Endodermal cell (in vitro differentiated cells): ENCODE data around the gene DNAH2. TPM values are rescaled to one million over a fixed set of nuclear protein-coding genes. Genes with fewer than 3 reads are reported as not detected.

Source experiments
- DNase-seq: peaks from one replicate; pipeline ENCODE4 v3.0.0-alpha.2; 2017
- H3K27ac ChIP-seq: 2 replicates; pipeline ENCODE4 v1.5.1; 2013; ENCODE audit warnings: mild to moderate bottlenecking, low read depth, low read length, moderate library complexity
- H3K27me3 ChIP-seq: 2 replicates; pipeline ENCODE4 v1.6.1; 2013; ENCODE audit warnings: mild to moderate bottlenecking, low read length, moderate library complexity; ENCODE audit not compliant: insufficient read depth, control insufficient read depth, poor library complexity, severe bottlenecking
- H3K36me3 ChIP-seq: 2 replicates; pipeline ENCODE4 v1.7.0; 2013; ENCODE audit warnings: mild to moderate bottlenecking, low read length, moderate library complexity; ENCODE audit not compliant: control insufficient read depth, insufficient read depth
- H3K4me1 ChIP-seq: one replicate; pipeline ENCODE4 v1.7.0; 2013; ENCODE audit warnings: low read length; ENCODE audit not compliant: control insufficient read depth, insufficient read depth
- H3K4me3 ChIP-seq: 2 replicates; pipeline ENCODE4 v1.5.1; 2013; ENCODE audit warnings: mild to moderate bottlenecking, low read length, moderate library complexity
- H3K9ac ChIP-seq: 2 replicates; pipeline ENCODE4 v1.6.1; 2013; ENCODE audit warnings: mild to moderate bottlenecking, low read length, moderate library complexity; ENCODE audit not compliant: poor library complexity, severe bottlenecking; ENCODE audit errors: extremely low read depth
- H3K9me3 ChIP-seq: 2 replicates; pipeline ENCODE4 v1.6.1; 2013; ENCODE audit warnings: mild to moderate bottlenecking, low read length, moderate library complexity; ENCODE audit not compliant: control insufficient read depth
- H3K27ac Mint-ChIP-seq: 2 replicates; pipeline ENCODE4 v1.8.0; 2020; ENCODE audit warnings: mixed read lengths
- H3K27me3 Mint-ChIP-seq: 2 replicates; pipeline ENCODE4 v1.8.0; 2021; ENCODE audit warnings: mild to moderate bottlenecking, mixed read lengths; ENCODE audit not compliant: insufficient read depth
- H3K36me3 Mint-ChIP-seq: 2 replicates; pipeline ENCODE4 v1.8.0; 2020; ENCODE audit warnings: low read depth, mixed read lengths
- H3K4me1 Mint-ChIP-seq: 2 replicates; pipeline ENCODE4 v1.8.0; 2020; ENCODE audit warnings: mixed read lengths
- H3K4me3 Mint-ChIP-seq: 2 replicates; pipeline ENCODE4 v1.8.0; 2020; ENCODE audit warnings: mild to moderate bottlenecking, moderate library complexity, mixed read lengths
- H3K9me3 Mint-ChIP-seq: 2 replicates; pipeline ENCODE4 v1.8.0; 2020; ENCODE audit warnings: mild to moderate bottlenecking, mixed read lengths
- WGBS, 2 experiments: methylation state at CpG; one replicate each; pipeline versions ENCODE4 v1.1.5 to v1.1.7; 2013; ENCODE audit warnings: missing lambda C conversion rate in 2 of 2, mixed read lengths in 1 of 2; ENCODE audit not compliant: insufficient coverage in 1 of 2, insufficient read length in 1 of 2; 5-methylcytosine and 5-hydroxymethylcytosine counted together
- total RNA-seq, 2 donors: library from RNA; stranded (reverse); fragmentation: NEBNext Ultra II Directional in 1 of 2; extraction: Animal tissue kit (Norgen Biotek cat#: 25700) in 1 of 2; gene quantifications; 2 replicates in 1 of 2; 3 replicates in 1 of 2; pipeline ENCODE4 v1.2.1, GENCODE V29; 2021
- TF ChIP-seq, protein P1 (sequence below): fragments of 200-600 bp; sonication (generic); conservative IDR thresholded peaks from 2 replicates; pipeline ENCODE4 v1.5.0; 2021; ENCODE audit warnings: antibody characterized with exemption, mild to moderate bottlenecking

The DNAH2 gene
- total RNA-seq, 2 donors from 2014 or later: 0.42 to 0.69 TPM

DNA sequence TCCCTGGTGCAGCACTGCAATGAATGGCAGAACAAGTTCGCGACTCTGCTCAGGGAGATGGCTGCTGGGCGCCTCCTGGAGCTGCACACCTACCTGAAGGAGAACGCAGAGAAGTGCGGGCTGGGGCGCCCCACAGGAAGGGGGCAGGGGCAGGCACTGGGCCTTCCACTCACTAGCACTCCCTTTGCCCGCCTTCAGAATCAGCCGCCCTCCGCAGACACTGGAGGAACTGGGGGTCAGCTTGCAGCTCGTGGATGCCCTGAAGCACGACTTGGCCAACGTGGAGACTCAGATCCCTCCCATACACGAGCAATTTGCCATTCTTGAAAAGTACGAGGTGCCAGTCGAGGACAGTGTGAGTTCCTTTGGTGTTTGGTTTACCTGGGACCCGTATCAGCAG is 46.4 kb downstream of the DNAH2 start:
- no peaks in the 10 kb centered on the region for H3K4me1 ChIP-seq
- Mint-ChIP-seq H3K27me3 (peaks cover 32% of the 10 kb centered on the region), H3K9me3 (peaks cover 13% of the 10 kb centered on the region), H3K4me1 (peaks cover 13% of the 10 kb centered on the region), H3K4me3 (no peak overlapping the region), H3K27ac (no peak overlapping the region), H3K36me3 (no peaks in the 10 kb centered on the region)
- no peaks in the 10 kb centered on the region for H3K36me3 ChIP-seq
- H3K27ac ChIP-seq: no peak overlapping the region
- TF ChIP-seq, protein P1, sequence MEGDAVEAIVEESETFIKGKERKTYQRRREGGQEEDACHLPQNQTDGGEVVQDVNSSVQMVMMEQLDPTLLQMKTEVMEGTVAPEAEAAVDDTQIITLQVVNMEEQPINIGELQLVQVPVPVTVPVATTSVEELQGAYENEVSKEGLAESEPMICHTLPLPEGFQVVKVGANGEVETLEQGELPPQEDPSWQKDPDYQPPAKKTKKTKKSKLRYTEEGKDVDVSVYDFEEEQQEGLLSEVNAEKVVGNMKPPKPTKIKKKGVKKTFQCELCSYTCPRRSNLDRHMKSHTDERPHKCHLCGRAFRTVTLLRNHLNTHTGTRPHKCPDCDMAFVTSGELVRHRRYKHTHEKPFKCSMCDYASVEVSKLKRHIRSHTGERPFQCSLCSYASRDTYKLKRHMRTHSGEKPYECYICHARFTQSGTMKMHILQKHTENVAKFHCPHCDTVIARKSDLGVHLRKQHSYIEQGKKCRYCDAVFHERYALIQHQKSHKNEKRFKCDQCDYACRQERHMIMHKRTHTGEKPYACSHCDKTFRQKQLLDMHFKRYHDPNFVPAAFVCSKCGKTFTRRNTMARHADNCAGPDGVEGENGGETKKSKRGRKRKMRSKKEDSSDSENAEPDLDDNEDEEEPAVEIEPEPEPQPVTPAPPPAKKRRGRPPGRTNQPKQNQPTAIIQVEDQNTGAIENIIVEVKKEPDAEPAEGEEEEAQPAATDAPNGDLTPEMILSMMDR: no peak
- no peak overlapping the region for H3K4me3 ChIP-seq
- DNase-seq: no peak
- H3K27me3 ChIP-seq: no peaks in the 10 kb centered on the region
- WGBS, 2 experiments: 93 to 94% methylated on average over 13 to 16 of the region's 16 CpGs
- peaks cover 12% of the 10 kb centered on the region for H3K9me3 ChIP-seq
- no peak overlapping the region for H3K9ac ChIP-seq

DNA sequence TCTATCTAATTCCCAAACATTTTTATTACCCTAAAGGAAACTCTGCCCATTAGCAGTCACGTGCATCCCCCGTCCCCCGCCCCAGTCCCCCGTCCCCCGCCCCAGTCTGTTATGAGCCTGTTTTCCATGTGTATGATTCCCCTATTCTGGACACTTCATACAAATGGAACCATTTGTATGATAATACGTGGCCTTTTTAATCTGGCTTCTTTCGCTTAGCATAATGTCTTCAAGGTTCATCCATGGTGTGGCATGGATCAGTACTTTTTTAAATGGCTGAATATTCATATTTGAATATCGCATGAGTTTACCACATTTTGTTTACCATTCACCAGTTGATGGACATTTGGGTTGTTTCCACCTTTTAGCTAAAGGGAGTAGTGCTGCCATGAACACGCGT is 49.5 kb downstream of the DNAH2 start:
- WGBS, 2 experiments: 98 to 100% methylated on average over 3 to 10 of the region's 10 CpGs
- Histone ChIP-seq H3K4me1 (no peaks in the 10 kb centered on the region), H3K27me3 (no peaks in the 10 kb centered on the region), H3K27ac (no peak overlapping the region), H3K9me3 (peaks cover 12% of the 10 kb centered on the region), H3K9ac (no peak overlapping the region), H3K36me3 (no peaks in the 10 kb centered on the region), H3K4me3 (no peak overlapping the region)
- Mint-ChIP-seq H3K27ac (no peak overlapping the region), H3K9me3 (peaks cover 8% of the 10 kb centered on the region), H3K27me3 (peaks cover 41% of the 10 kb centered on the region), H3K36me3 (no peaks in the 10 kb centered on the region), H3K4me1 (peaks cover 13% of the 10 kb centered on the region), H3K4me3 (no peak overlapping the region)
- no peak for DNase-seq
- TF ChIP-seq, protein P1: no peak

DNA sequence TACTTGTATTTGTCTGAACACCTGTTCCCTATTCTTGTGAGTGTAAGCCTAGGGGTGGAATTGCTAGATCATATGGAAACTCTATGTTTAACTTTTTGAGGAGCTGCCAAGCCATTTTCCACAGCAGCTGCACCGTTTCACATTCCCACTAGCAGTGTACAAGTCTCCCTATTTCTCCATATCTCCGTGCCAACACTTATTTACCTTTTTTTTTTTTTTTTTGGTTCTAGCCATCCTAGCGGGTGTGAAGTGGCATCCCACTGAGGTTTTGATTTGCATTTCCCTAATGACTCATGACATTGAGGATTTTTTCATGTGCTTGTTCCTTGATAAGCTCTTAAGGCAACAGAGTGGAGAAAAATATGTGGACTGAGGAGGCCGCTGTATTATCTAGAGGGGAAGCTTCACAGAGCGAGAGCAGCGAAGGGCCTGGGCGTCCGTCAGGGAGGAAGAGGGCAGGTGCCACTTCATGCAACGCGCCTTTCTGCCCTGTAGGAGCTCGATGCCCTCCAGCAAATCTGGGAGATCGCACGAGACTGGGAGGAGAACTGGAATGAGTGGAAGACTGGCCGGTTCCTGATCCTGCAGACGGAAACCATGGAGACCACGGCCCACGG is 50.0 kb downstream of the DNAH2 start:
- Mint-ChIP-seq H3K27me3 (peaks cover 40% of the 10 kb centered on the region), H3K9me3 (peaks cover 7% of the 10 kb centered on the region), H3K36me3 (no peaks in the 10 kb centered on the region), H3K4me3 (no peak overlapping the region), H3K4me1 (peaks cover 13% of the 10 kb centered on the region), H3K27ac (no peak overlapping the region)
- Histone ChIP-seq H3K9me3 (peaks cover 12% of the 10 kb centered on the region), H3K4me3 (no peak overlapping the region), H3K27me3 (no peaks in the 10 kb centered on the region), H3K9ac (no peak overlapping the region), H3K4me1 (no peaks in the 10 kb centered on the region), H3K27ac (no peak overlapping the region), H3K36me3 (no peaks in the 10 kb centered on the region)
- peak; percentile 72 for DNase-seq
- TF ChIP-seq, protein P1: peak; percentile 25
- 68 to 73% methylated on average over 17 of the region's 17 CpGs for WGBS, 2 experiments
